Effector CD4-positive, alpha-beta T cell (primary cell): ENCODE results near the gene EMC10.
"Not testable (repeated sequence)": the region's sequence is repeated elsewhere in the genome, so short reads cannot be mapped to it uniquely, and the experiment has no call there.

ENCODE experiments used
- DNase-seq: peaks from one replicate; pipeline ENCODE4 v3.0.0-alpha.2; 2020

Gene EMC10

DNA sequence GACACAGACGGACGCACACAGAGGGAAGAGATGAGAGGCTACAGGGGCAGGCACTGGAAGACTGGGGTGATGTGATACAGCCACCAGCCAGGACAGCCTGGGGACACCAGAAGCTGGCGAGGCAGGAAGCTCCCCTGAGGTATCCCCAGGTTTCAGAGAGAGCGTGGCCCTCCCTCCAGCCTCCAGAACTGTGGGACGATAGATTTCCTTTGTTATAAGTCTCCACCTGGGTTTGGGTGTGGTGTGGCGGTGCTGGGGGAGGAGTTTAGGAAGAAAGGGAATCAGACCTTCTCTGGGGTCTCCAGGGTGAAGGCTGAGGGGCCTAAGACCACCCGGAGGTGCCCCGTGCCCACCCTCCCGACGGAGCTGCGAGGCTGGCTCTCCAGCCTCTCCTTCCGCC lies 40.1 kb downstream of the EMC10 start:
- DNase-seq: no peak

DNA sequence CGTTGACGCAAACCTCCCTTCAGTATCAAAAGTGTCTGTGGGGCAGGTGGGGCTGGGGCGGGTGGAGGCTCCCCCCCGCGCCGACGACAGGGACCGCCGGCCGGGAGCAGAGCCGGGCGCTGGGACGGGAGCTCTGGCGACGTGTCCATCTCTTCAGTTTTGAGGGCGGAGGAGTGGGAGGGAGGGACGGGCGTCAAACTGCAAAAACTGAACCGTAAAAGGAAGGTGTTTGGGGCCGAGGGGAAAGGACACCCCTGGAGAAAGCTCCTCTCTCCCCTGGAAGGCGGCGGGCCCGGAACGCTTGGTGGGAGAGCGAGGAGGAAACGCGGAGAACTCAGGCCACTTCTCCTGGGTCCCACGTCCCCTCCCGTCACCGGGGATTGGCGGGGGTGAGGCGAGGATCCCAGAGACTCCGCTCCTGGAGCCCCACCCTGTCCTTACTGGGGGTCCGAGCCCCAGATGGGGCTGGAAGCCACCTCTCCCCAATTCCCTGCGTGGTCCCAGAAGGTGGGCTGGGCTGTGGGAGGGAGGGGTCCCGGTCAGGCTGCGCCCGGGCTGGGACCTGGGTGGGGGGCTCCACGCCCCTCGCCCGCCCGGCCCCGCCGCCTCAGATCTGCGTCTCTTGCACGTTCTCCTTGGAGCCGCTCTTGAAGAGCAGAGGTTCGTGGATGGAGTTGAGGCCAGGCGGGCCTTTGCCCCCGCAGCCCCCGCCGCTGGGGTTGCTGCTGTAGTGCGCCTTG lies 40.8 kb downstream of the EMC10 start:
- no peak for DNase-seq

DNA sequence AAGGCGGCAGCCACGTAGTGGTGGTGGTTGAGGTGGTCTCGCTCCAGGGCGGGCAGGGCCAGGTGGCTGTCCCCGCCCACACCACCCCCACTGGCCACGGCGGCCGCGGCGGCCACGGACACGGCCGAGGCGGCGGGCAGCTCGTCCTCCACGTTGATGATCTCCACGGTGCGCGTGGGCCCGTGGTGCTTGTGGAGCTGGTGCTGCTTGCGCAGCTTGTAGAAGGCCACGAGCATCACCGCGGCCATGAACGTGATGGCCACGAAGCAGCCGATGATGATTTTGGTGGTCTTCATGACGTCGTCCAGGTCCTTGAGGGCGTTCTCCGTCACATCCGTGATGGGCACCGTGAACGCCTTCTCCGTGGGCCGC lies 41.4 kb downstream of the EMC10 start:
- no peak for DNase-seq

DNA sequence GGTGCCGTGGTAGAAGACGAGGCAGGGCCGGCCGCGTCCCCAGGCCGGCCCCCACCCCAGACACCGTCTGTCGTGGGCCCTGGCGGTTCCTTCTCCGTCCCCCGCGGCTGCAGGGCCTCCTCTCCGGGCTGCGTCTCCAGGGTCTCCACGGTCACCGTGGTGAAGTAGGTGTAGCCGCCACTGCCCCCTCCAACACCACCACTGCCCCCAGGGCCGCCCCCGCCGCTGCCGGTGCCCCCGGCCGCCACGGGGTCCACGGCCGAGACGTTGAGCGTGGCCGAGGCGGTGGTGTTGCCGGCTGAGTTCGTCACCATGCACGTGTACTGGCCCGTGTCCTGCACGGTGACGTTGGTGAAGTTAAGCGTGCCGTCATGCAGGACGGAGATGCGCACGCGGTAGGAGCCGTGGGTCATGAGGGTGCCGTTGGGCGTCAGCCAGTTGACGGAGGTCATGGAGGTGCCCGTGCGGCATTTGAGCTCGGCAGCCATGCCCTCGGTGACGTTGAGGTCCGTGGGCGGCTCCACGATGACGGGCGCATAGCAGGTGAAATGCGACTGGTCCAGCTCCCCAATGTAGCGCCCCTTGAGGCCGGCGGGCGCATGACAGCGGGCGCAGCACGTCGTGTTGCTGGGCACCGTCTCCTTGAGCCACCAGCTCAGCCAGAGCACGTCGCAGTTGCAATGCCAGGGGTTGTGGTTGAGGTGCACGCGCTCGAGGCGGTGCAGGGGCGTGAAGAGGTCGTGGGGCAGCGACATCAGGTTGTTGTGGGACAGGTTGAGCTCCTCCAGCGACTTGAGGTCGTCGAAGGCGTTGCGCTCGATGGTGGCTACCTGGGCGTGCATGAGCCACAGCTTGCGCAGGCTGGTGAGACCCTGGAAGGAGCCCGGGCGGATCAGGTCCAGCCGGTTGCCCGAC lies 42.0 kb downstream of the EMC10 start:
- DNase-seq: no peak

DNA sequence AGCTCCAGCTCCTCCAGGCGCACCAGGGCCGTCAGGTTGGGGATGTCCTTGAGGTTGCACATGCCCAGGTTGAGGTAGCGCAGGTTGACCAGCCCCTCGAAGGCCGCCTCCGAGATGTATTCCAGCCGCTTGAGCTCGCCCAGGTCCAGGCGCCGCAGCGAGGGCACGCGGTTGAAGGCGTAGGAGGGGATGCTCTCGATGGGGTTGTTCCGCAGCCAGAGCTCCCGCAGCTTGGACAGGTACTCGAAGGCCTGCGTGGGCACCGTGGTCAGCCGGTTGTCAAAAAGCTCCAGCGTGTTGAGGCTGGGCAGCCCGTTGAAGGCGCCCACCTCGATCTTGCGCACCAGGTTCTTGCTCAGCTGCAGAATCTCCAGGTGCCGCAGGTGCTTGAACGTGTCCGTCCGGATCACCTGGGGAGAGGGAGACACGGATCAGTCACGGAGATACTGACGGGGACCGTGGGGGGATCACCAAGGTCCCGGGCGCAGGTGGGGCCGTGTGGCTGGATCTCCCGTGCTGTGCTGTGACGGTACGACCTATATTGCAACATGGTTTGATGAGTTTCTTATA lies 42.8 kb downstream of the EMC10 start:
- no peak for DNase-seq

DNA sequence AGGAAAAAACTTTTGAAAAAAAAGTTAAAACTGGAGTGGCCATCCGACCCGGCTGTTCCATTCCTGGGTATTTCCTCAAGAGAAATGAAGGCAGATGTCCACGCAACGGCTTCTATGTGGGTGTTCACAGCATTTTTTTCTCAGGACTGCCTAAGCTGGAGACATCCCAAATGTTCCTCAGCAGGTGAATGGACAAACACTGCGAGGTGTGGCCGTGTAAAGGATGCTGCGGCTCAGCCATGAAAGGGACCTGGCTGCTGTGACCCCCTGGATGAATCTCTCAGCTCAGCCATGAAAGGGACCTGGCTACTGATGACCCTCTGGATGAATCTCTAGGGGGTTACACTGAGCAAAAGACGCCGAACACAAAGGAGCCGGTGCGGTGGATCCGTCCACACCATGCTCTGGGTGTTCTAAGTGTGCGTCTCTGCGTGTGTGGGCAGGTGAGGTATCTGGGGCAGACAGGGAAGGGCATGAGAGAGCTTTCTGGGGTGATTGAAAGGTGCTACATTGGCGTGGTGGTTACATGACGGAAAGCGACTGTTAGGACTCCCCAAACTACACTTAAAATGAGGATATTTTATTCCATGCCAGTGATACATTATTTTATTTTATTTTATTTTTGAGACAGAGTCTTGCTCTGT lies 44.6 kb downstream of the EMC10 start:
- DNase-seq: no peak

DNA sequence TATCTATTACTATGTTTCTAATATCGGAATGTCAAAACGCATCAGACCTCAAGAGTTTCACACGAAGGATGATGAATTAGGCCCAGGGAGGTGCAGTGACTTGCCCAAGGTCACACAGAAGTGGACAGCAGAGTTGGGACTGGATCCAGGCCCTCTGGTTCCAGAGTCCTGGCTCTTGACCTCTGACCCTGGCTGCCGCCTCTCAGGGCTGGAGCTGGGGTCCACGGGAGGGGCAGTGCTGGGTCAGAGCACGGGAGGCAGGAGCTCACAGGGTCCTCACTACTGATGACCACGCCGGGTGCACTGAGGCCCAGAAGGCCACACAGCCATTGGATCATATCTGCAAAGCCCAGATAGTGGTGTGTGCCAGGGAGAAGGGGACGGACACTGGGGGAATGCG lies 46.6 kb downstream of the EMC10 start:
- DNase-seq: no peak

DNA sequence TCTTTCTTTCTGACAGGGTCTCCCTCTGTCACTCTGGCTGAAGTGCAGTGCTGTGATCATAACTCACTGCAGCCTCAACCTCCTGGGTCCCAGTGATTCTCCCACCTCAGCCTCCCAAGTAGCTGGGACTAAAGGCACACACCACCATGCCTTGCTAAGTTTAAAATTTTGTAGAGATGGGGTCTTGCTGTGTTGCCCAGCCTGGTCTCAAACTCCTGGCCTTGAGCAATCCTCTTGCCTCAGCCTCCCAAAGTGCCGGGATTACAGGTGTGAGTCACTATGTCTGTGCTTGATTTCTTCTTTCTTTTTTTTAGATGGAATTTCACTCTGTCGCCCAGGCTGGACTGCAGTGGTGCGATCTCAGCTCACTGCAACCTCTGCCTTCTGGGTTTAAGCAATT lies 51.7 kb downstream of the EMC10 start:
- not testable (repeated sequence) for DNase-seq

DNA sequence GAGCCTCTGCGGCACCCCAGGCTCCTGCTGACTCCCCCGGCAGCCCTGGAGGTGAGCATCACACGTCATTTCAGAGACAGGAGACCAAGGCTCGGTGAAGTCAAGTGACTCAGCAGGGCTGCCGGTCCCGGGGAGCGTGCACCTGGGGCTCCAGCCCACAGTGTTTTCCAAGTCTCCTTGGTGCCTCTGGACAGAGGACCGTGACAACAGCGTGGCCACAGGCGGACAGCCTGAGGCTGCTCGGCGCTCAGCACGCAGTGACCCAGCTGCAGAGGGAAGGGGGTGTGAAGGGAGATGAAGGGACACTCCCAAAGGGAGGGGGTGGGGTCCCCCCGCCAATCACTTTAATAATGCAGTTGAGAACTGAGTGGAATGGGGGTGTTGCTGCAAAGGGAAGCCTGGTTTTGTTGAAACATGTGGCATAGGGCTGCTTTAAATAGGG lies 54.9 kb downstream of the EMC10 start:
- DNase-seq: no peak

DNA sequence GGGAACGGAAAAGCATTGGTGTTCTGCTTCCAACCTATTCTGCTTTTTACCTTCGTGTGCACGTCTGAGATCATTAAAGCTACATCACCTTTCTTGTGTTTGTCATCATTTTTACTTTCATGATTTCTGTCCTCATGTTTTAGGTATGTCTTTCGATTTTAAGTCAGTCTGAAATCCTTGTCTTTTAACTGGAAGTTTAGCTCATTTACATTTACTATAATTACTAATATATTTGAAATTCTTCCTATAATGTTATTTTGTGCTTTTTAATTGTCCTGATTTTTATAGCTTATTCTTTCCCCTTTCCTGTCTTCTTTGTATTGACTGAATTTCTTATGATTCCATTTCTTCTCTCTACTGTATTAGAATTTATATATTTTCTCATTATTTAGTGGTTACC lies 56.6 kb downstream of the EMC10 start:
- no peak for DNase-seq

DNA sequence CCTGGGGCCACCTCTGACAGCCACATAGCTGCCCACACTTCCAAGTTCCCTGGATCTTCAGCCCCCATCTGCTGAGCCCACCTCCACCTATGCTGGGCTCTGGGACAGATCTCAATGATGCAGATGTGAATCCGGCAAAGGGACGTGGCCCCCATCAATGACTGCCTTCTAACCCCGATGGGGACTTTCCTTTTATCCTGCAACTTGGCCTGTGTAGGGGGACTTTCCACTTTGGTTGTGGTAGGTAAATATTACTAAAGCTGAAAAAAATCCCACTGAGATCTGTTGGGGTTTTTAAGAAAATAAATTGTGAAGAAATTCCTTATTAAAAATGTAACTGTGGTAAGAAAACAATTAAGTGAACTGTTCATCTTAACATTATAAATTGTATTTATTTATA lies 58.2 kb downstream of the EMC10 start:
- DNase-seq: no peak

DNA sequence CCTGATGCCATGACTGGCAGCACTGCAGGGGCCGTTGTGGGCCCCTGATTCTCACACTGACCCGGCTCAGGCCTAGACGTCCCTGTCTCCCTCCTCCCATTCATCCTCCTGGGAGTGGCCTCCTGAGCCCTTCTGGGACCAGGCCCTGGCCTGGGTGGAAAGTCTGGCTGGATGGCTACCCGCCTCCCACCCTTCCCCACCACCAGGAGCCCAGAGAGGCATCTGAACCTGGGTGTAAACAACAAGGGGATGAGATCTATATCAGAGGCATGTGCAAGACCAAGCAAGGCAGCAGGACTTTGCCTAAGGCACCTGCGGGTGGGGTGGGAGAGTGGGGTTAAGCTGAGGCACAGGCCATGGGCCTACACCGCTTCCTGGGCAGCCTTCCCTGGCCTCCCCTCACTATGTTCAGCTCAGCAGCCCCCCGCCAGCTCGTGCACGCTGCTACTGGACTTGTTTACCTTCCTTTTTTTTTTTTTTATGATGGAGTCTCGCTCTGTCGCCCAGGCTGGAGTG lies 59.4 kb downstream of the EMC10 start:
- DNase-seq: no peak

DNA sequence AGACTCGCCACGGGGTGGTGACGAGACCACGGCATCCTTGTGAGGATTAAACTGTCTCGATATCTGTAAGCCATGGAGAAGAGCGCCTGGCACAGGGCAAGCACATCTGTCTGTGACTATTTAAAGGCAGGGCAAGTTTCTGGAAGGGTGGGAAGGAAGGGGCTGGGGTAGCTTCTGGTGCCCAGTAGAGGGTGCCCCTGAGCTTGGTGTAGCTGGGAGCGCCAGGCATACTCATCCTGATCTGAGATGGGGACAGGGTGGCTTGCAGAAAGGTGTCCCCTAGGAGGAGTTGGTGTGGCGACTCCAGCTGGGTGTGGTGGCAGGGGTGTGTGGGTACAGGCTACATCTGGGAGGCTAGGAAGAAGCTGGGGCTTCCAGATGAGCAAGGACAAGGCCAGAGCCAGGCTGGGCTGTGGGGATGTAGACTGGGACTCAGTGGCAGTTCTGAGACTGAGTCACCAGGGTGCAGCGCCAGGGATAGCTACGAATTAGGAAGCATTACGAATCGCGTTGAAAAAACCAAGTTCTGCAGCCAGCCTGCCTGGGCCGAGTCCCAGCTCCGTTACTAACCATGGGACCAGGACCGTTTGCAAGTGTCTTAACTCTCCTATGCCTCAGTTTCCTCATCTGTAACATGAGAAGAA lies 60.5 kb downstream of the EMC10 start:
- DNase-seq: no peak

DNA sequence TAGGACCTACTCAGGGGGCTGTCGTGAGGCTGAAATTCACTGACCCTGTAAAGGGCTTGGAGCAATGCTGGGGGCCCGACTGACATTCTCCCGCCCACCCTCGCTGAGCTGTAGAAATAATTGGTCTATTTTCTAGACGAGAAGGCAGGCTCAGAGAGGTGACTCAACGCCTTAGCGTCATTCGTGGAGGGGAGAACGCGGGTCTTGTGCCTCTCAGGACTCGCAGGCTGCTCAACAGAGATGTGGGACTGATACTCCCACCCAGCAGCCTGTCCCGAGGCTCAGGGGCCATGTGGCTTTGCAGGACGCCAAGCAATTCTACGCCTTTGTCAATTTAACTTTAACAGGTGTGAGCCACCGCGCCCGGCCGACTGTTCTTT lies 61.0 kb downstream of the EMC10 start:
- no peak for DNase-seq

DNA sequence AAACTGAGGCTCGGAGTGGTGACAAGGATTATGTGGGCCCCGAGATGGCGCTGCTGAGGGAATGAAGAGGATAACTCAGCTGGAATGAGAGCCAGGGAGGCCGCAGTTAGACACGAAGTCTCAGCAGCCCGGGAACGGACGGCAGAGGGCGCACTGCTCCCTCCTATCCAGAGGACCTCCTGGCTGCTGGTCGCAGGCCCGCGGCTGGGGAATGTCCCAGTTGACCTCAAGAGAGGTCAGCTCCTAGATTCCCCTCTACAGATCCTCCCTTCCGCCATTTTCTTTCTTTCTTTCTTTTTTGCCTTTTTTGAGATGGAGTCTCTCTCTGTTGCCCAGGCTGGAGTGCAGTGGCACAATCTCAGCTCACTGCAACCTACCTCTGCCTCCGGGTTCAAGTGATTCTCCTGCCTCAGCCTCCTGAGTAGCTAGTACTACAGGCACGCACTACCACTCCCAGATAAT lies 61.5 kb downstream of the EMC10 start:
- DNase-seq: peak; percentile 46
